ENCODE measurements around the gene CYS1. TPM values are rescaled to one million over a fixed set of nuclear protein-coding genes. Genes with fewer than 3 reads are reported as not detected.

The CYS1 gene
- total RNA-seq, 1 donor from 2014 or later: 13.5 TPM

DNA sequence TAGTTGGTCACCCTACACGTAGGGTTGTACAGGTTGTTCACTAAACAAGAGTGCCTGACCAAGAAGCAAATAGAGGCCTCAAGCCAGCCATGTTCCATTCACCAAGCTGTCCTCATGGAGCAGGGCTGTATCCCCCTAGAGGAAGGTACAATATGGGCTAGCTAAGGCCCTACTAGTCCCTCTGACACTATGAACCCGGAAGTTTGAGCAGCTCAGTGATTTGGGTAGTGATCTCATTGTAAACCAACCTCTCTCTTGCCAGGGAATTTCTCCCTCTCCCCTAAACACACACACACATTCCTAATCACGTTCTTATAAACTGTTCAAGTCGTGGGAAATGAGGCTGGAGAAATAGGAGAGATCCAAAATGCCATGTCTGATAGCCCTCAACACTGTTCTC is 6.7 kb upstream of the CYS1 start:
- intact Hi-C loops (cut with DNase I): no loop called here
- Histone ChIP-seq H3K4me3 (no peak overlapping the region), H3K4me1 (peaks cover 6% of the 10 kb centered on the region), H3K9me3 (no peaks in the 10 kb centered on the region), H3K27me3 (no peaks in the 10 kb centered on the region), H3K27ac (no peak overlapping the region), H3K36me3 (no peaks in the 10 kb centered on the region)
- TF ChIP-seq POLR2AphosphoS5 (IDR thresholded peaks at IDR 0.05; ENCODE audit: insufficient read depth in 1 of 2, low read depth in 1 of 2): no peak
- DNase-seq (ENCODE audit: extremely low spot score in 2 of 2): no peak

GRCh38 chr2:10085668-10086059 is 5.5 kb upstream of the CYS1 start:
- Histone ChIP-seq H3K4me1 (peaks cover 5% of the 10 kb centered on the region), H3K27me3 (no peaks in the 10 kb centered on the region), H3K27ac (no peak overlapping the region), H3K9me3 (no peaks in the 10 kb centered on the region), H3K4me3 (no peak overlapping the region), H3K36me3 (no peaks in the 10 kb centered on the region)
- intact Hi-C loops (cut with DNase I): no loop called here
- DNase-seq (ENCODE audit: extremely low spot score in 2 of 2): no peak
- no peak for TF ChIP-seq POLR2AphosphoS5 (IDR thresholded peaks at IDR 0.05; ENCODE audit: insufficient read depth in 1 of 2, low read depth in 1 of 2)
- no peak for TF ChIP-seq POLR2A (IDR thresholded peaks at IDR 0.05)
- TF ChIP-seq, protein P1, sequence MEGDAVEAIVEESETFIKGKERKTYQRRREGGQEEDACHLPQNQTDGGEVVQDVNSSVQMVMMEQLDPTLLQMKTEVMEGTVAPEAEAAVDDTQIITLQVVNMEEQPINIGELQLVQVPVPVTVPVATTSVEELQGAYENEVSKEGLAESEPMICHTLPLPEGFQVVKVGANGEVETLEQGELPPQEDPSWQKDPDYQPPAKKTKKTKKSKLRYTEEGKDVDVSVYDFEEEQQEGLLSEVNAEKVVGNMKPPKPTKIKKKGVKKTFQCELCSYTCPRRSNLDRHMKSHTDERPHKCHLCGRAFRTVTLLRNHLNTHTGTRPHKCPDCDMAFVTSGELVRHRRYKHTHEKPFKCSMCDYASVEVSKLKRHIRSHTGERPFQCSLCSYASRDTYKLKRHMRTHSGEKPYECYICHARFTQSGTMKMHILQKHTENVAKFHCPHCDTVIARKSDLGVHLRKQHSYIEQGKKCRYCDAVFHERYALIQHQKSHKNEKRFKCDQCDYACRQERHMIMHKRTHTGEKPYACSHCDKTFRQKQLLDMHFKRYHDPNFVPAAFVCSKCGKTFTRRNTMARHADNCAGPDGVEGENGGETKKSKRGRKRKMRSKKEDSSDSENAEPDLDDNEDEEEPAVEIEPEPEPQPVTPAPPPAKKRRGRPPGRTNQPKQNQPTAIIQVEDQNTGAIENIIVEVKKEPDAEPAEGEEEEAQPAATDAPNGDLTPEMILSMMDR (IDR thresholded peaks at IDR 0.05): no peak

DNA sequence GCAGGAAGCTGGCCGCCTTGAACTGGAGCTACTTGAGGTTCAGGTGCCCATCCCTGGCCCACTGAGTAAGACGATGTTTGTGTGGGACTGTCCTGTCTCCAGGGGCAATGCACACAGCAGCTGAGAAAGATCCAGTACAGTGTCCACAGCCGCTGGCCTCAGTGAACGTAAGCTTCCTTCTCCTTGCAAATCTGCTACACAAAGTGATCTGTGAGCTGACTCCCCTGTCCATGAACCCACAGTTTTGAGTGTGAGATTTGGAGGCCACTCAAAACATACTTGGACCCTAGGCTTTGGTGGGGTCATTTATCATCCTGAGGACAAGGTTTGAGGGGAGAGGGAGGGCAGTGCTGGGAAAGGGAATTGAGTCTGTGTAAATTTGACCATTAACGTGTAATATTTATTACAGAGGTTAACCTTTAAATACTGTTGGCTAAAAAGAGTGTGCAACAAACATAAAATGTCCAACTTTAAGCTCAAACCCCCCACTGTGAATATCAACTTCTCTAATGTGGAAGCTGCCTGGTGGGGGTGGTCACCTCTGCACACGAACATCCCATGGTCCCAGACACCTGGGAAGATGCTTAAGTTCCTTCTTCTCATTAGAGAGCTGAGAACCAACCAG is 4.9 kb upstream of the CYS1 start:
- Histone ChIP-seq H3K36me3 (no peaks in the 10 kb centered on the region), H3K27me3 (no peaks in the 10 kb centered on the region), H3K4me3 (no peak overlapping the region), H3K9me3 (no peaks in the 10 kb centered on the region), H3K27ac (no peak overlapping the region), H3K4me1 (peaks cover 9% of the 10 kb centered on the region)
- intact Hi-C loops (cut with DNase I): no loop called here
- DNase-seq (ENCODE audit: extremely low spot score in 2 of 2): no peak
- TF ChIP-seq POLR2AphosphoS5 (IDR thresholded peaks at IDR 0.05; ENCODE audit: insufficient read depth in 1 of 2, low read depth in 1 of 2) (no peak), POLR2A (IDR thresholded peaks at IDR 0.05) (no peak)
- TF ChIP-seq, protein P1 (IDR thresholded peaks at IDR 0.05): no peak

DNA sequence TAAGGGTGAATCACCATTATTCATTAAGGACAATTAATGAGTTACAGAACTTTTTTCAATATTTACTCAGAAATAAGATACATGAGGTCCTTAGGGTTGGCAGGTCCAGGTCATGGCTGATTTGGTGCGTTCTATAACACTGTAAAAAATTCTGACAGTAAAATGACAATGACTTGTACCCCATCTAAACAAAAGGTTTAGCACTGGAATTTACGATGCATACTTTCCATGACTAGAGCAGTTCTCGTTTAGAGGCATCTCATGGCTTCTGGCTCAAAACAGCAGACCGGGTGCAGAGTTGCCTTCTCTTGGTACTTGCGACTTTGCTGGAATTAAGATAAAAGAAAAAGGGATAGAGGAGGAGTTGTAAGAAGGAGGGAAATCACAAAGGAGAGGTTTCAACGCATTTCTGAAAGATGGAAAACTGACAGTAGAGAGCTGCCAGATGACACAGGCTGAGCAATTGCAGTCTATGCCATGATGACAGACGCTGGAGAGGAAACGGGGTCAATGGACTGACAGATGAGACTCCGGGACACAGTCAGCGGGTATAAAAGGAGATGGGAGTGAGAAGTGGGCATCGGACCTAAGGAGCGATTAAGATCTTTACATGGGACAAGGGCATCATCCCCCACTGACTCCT is 4.1 kb upstream of the CYS1 start:
- no peak for DNase-seq (ENCODE audit: extremely low spot score in 2 of 2)
- no peaks in the 10 kb centered on the region for H3K36me3 ChIP-seq
- intact Hi-C loops (cut with DNase I): no loop called here
- no peak overlapping the region for H3K4me3 ChIP-seq
- TF ChIP-seq, protein P1 (IDR thresholded peaks at IDR 0.05): no peak
- TF ChIP-seq POLR2A (IDR thresholded peaks at IDR 0.05) (no peak), POLR2AphosphoS5 (IDR thresholded peaks at IDR 0.05; ENCODE audit: insufficient read depth in 1 of 2, low read depth in 1 of 2) (no peak)
- no peak overlapping the region for H3K27ac ChIP-seq
- H3K27me3 ChIP-seq: no peaks in the 10 kb centered on the region
- peaks cover 9% of the 10 kb centered on the region for H3K4me1 ChIP-seq
- no peaks in the 10 kb centered on the region for H3K9me3 ChIP-seq

DNA sequence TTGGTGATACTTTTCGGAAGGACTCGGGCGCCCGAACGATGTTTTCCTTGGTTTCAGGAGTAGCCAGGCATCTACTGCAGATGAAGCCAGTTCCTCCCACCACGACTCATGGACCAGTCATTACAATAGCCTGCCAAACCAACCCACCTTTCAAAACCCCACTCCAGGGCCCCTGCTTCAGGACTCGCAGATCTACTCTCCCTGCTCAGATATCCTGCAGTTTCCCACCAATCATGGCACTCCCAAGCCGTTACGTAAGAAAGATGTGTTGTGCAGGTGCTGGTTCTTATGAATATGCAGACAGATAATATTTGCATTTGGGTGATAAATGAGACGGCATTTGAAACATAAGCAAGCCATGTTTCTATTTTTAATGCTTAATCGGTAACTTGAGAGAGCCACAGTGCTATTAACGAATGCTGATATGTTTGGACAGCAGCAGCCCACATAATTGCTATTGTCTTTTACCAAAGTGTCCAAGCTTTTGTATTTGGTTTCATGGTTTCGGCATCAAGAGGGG is 3.5 kb upstream of the CYS1 start:
- TF ChIP-seq POLR2A (IDR thresholded peaks at IDR 0.05): no peak
- TF ChIP-seq, protein P1 (IDR thresholded peaks at IDR 0.05): no peak
- no peak for TF ChIP-seq POLR2AphosphoS5 (IDR thresholded peaks at IDR 0.05; ENCODE audit: insufficient read depth in 1 of 2, low read depth in 1 of 2)
- Histone ChIP-seq H3K36me3 (no peaks in the 10 kb centered on the region), H3K9me3 (no peaks in the 10 kb centered on the region), H3K4me3 (no peak overlapping the region), H3K4me1 (peaks cover 9% of the 10 kb centered on the region), H3K27me3 (no peaks in the 10 kb centered on the region), H3K27ac (no peak overlapping the region)
- DNase-seq (ENCODE audit: extremely low spot score in 2 of 2): no peak
- intact Hi-C loops (cut with DNase I): no loop called here
